ENCODE measurements around the gene RNF123.

Gene RNF123

DNA sequence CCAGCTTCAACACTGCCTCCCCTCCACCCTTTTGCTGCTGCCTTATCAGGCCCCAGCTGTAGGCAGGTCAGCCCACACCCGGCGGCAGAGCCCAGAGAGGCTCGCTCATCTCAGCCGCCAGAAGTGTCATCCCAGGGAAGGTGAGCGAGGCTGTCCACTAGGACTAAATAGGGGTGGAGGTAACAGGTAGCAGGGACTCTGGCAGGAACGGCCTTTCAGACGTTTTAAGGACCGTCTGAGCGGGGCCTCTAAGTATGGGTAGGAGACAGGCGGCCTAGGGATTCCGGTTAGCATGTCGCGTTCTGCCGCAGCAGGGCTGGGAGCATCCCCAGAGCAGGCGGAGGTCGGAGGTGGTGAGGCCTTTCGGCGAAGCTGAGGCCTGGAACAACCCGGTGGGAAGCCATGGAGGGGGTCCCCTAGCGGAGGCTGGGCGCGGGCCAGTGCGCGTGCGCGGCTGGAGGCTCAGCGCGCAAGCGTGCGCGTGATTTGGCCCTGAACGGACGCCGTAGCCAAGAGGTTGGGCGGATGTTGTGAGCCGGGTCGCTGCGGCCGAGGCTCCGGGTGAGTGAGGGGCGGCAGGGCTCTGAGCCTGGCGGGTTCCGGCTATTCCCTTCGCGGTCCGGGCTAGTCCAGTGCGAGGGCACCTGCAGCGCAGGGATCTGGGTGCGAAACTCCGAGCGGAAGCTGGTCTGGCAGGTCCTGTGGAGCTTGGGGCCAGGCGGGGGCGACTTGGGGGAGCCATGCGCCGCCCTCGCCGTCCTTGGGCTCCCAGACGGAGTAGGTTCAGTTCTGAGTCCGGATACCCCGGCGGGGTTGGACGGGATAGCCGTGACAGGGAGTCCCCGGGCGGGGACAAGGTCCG lies at the start of gene RNF123, which contains the start of gene MST1:
Gene RNF123 (plus strand): TSS at position 512 of the 862 bp plus-strand sequence. CDS start 1,609 bp downstream, outside the sequence.
Gene MST1 (minus strand): TSS at position 429 of the 862 bp plus-strand sequence. CDS start 783 bp downstream, outside the sequence.
- DNase-seq (ENCODE audit: low spot score): peak; percentile 97

- DNase-seq (ENCODE audit: low spot score): no peak
Measured at GRCh38 chr3:49641292-49641691, 48.1 kb upstream of the RNF123 start.

GRCh38 chr3:49641921-49642707 lies 47.2 kb upstream of the RNF123 start:
- DNase-seq (ENCODE audit: low spot score): no peak

- no peak for DNase-seq (ENCODE audit: low spot score)
Measured at GRCh38 chr3:49642708-49643145, 46.6 kb upstream of the RNF123 start.

DNA sequence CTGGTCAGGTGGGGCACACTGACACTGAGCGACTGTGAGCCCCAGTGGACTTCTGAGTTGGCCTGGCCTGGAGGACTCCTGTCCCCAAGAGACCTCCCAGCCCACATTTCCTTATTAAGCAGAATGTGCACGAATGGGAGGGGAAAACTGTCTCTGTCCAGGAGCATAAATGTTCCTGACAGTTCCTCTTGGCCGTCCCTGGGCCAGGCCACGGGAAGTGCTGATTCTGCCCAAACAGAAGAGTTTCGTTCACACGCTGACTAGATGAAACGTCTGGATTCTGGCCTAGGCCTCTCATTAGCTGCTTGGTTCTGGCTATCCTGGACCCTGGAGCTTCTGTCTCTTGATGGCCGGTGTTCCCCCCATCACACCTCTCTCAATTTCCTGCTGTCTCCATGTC lies 44.7 kb upstream of the RNF123 start:
- no peak for DNase-seq (ENCODE audit: low spot score)

DNA sequence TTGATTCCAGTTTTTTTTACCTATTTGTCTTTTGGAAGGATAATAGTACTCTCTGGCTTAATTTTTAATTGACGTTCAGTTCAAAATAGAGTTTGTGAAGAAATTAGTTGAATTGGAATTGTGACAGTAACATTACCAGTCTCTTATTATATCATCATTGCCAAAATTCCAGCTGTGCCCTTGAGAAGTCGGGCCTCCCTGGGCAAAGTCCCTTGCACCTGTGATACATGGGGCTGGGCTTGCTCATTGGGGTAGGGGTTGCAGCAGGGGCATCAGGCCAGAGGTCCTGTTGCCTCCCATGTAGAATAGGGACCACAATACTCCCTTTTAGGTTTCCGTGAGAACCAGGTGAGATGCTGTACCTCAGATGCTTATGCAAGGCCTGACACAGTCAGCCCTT lies 43.1 kb upstream of the RNF123 start:
- no peak for DNase-seq (ENCODE audit: low spot score)

GRCh38 chr3:49647741-49648140 lies 41.6 kb upstream of the RNF123 start:
- no peak for DNase-seq (ENCODE audit: low spot score)

- DNase-seq (ENCODE audit: low spot score): no peak
Measured at GRCh38 chr3:49648354-49649019, 40.9 kb upstream of the RNF123 start.

- DNase-seq (ENCODE audit: low spot score): no peak
Measured at GRCh38 chr3:49649576-49649975, 39.8 kb upstream of the RNF123 start.

DNA sequence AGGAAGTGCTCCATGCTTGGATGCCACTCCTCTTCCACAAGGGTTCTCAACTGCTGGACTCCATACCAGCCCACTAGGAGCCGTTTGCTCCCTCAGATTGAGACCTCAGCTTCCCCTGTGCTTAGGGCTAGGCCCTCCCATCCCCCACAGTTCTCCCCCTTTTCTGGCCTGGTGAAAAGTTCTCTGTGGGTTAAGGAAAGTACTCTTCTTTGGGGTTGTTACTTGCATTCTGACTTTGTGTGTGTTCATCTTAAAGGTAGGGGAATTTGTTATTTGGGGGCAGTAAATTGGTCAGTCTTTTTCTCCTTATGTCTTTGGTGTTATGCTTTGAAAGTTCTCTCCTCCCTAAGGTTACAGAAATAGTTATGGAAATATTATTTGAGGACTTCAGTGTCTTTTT lies 39.2 kb upstream of the RNF123 start:
- no peak for DNase-seq (ENCODE audit: low spot score)

GRCh38 chr3:49650637-49651036 lies 38.7 kb upstream of the RNF123 start:
- DNase-seq (ENCODE audit: low spot score): no peak

DNA sequence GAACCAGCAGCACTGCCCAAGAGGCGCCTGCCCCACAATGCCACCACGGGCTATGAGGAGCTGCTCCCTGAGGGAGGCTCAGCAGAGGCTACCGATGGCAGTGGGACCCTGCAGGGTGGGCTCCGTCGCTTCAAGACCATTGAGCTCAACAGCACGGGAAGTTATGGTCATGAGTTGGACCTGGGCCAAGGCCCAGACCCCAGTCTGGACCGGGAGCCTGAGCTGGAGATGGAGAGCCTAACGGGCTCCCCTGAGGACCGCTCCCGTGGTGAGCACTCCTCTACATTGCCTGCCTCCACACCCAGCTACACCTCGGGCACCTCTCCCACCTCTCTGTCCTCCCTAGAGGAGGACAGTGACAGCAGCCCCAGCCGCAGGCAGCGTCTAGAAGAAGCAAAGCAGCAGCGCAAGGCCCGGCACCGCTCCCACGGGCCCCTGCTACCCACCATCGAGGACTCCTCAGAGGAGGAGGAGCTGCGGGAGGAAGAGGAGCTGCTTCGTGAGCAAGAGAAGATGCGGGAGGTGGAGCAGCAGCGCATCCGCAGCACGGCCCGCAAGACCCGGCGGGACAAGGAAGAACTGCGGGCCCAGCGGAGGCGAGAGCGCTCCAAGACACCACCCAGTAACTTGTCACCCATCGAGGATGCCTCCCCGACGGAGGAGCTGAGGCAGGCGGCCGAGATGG lies 37.0 kb upstream of the RNF123 start:
- DNase-seq (ENCODE audit: low spot score): no peak

GRCh38 chr3:49652903-49653415 lies 36.4 kb upstream of the RNF123 start:
- no peak for DNase-seq (ENCODE audit: low spot score)

DNA sequence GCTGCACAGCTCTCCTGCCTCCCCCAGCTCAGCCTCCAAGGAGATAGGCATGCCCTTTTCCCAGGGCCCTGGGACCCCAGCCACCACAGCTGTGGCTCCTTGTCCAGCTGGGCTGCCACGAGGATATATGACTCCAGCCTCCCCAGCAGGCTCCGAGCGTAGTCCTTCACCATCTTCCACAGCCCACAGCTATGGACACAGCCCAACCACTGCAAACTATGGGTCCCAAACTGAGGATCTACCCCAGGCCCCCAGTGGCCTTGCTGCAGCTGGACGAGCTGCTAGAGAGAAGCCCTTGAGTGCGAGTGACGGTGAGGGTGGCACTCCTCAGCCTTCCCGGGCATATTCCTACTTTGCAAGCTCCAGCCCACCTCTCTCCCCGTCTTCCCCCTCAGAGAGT lies 35.7 kb upstream of the RNF123 start:
- no peak for DNase-seq (ENCODE audit: low spot score)

GRCh38 chr3:49654176-49654825 lies 35.1 kb upstream of the RNF123 start:
- no peak for DNase-seq (ENCODE audit: low spot score)

GRCh38 chr3:49654955-49655556 lies 34.3 kb upstream of the RNF123 start:
- no peak for DNase-seq (ENCODE audit: low spot score)

DNA sequence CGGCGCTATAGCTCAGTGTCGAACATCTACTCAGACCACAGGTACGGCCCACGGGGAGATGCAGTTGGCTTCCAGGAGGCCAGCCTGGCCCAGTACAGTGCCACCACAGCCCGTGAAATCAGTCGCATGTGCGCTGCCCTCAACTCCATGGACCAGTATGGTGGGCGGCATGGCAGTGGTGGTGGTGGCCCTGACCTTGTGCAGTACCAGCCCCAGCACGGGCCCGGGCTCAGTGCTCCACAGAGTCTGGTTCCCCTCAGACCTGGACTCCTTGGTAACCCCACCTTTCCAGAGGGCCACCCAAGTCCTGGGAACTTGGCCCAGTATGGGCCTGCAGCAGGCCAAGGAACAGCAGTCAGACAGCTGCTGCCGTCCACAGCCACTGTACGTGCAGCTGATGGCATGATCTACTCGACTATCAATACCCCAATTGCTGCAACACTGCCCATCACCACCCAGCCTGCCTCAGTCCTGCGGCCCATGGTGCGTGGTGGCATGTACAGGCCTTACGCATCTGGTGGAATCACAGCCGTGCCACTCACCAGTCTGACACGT lies 33.5 kb upstream of the RNF123 start:
- DNase-seq (ENCODE audit: low spot score): no peak

GRCh38 chr3:49656541-49657112 lies 32.7 kb upstream of the RNF123 start:
- no peak for DNase-seq (ENCODE audit: low spot score)

GRCh38 chr3:49657208-49657915 lies 32.0 kb upstream of the RNF123 start:
- no peak for DNase-seq (ENCODE audit: low spot score)

Data from D341Med (cell line).